ENCODE data around the gene VAPA.

Gene VAPA

DNA sequence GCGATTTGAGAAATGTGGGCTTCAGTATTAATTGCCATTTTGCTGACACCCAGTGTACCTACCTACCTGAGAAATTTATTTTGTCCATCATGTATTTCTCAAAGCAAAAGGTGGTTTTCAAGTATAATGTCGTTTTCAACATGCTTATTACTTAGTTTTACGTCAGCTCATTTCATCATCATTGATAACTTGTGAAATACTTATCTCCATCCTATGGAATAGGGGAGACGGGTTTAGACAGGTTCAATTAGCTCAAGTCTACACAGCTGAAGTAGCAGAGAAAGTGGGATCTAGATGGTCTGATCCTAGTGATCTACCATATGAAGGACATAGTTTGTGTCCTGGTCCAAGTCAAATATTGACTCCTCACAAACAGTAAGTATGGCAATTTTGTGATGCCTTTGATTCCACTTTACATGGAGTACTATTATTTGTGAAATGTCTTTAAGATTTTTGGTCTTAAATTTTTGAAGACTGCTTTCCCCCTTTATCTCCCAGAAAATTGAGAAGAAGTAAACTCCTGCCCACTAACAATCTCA, 45.1 kb downstream of the VAPA start:
- H3K27ac Mint-ChIP-seq: no peak overlapping the region
- no peak overlapping the region for H3K4me3 Mint-ChIP-seq
- peaks cover 17% of the 10 kb centered on the region for H3K4me1 Mint-ChIP-seq (ENCODE audit: low read depth)
- no peaks in the 10 kb centered on the region for H3K9me3 Mint-ChIP-seq (ENCODE audit: low read depth)
- H3K27me3 Mint-ChIP-seq: no peaks in the 10 kb centered on the region
- peaks cover 2% of the 10 kb centered on the region for H3K36me3 Mint-ChIP-seq

DNA sequence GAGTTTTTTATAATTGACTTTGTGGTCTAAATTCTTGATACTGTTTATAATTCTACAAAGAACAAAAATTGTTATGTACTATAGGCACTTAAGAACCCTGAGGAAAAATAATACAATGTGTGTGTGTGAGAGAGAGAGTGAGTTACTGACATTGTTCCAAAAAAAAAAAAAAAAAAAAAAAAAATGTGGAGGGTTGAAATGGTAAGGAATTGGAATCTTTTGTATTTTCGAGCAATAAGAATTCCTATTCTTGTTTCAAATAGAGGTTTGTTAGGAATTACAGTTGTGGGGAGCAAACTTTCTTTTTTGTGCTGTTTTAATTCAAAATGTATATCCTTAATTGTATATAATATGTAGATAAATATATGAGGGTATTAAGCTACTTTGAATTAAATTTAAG, 45.7 kb downstream of the VAPA start:
- Mint-ChIP-seq H3K4me3 (no peak overlapping the region), H3K27me3 (no peaks in the 10 kb centered on the region), H3K4me1 (ENCODE audit: low read depth) (peaks cover 17% of the 10 kb centered on the region), H3K36me3 (no peaks in the 10 kb centered on the region), H3K9me3 (ENCODE audit: low read depth) (no peaks in the 10 kb centered on the region), H3K27ac (no peak overlapping the region)

DNA sequence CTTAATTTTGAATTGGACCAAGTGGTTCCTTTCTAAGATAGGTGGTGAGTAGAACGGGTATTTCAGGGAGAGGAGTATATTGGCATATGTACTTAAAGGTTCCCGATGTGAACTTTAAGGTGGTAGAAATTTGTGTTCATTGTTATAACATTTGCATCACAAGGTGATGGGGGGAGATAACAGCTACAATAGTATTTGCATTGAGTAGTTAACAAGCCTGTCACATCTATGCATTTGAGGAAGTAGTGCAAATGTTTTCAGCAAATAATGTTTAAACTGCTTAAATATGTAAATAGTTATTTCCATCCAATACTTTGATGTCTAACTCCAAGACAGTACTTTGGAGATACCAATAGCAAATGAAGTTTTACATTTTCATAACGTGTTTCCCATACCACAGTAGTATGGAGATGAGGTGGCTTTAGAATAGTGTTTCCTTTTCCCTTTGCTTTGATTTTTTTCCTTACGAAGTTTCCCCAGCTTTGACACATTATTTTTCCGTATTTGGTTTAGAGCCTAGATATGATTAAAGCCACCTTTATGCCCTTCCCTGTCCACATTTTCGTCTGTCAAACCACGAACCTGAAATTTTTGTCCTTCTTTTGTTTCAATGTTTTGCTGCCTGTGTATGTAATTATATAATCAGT, 46.6 kb downstream of the VAPA start:
- Mint-ChIP-seq H3K27ac (peak overlapping the region; percentile 47), H3K27me3 (no peaks in the 10 kb centered on the region), H3K4me3 (no peak overlapping the region), H3K9me3 (ENCODE audit: low read depth) (no peaks in the 10 kb centered on the region), H3K36me3 (no peaks in the 10 kb centered on the region), H3K4me1 (ENCODE audit: low read depth) (peaks cover 17% of the 10 kb centered on the region)

DNA sequence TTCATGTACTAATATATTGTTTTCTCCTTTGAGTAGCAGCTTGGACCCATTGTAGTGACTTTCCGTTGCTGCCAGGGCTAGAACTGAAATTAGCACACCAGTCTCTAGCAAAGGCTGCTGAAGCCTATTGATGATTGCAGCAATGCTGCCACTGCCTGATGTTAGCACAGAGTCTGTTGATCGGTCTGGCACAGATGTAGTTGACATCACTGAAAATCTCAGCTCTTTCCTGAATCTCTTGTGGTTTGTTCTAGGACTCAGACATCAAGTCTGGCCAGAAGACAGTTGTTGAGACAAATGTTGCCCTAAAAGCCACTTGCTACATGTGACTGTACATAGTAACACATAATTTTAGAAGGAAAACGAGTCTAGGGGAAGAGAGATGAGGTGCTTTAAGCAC, 47.2 kb downstream of the VAPA start:
- Mint-ChIP-seq H3K27me3 (no peaks in the 10 kb centered on the region), H3K27ac (no peak overlapping the region), H3K9me3 (ENCODE audit: low read depth) (no peaks in the 10 kb centered on the region), H3K4me1 (ENCODE audit: low read depth) (peaks cover 23% of the 10 kb centered on the region), H3K4me3 (no peak overlapping the region), H3K36me3 (no peaks in the 10 kb centered on the region)

DNA sequence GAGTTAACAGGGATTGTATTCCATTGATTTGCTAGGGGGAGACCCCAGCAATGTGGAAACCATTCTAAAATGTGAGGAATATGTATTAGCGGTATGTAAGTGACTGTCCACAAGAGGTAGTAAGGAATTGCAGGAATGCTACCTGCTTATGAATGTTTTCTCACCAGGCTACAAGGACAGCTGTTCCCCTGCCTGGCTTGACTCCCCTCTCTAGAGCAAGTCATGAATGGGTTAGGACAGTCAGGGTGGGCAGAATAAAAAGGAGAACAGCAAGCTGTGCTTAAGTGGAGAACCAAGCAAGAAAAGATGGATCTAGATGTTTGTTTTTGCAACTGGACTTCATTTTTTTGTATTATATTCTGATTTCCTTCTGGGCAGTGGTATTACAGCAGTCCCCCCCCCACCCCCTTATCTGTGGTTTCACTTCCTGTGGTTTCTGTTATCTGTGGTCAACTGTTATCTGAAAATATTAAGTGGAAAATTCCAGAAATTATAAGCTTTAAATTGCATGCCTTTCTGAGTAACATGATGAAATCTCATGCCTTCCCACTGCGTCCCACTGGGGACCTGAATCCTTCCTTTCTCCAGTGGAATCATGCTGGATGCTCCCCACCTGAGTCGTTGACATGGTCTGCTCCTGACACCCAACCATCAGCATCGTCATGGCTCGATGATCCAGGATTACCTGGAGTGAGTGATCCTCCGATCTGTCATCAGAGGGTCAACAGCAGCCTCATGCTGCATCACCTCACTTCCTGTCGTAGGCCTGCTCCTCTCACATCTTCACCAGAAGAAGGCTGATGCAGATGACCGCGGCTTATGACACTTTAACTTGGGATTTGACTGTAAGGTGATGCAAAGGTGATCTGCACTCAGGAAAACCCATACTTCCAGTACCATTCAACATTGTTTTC, 52.2 kb downstream of the VAPA start:
- Mint-ChIP-seq H3K9me3 (ENCODE audit: low read depth) (no peaks in the 10 kb centered on the region), H3K36me3 (no peaks in the 10 kb centered on the region), H3K4me1 (ENCODE audit: low read depth) (peaks cover 35% of the 10 kb centered on the region)

DNA sequence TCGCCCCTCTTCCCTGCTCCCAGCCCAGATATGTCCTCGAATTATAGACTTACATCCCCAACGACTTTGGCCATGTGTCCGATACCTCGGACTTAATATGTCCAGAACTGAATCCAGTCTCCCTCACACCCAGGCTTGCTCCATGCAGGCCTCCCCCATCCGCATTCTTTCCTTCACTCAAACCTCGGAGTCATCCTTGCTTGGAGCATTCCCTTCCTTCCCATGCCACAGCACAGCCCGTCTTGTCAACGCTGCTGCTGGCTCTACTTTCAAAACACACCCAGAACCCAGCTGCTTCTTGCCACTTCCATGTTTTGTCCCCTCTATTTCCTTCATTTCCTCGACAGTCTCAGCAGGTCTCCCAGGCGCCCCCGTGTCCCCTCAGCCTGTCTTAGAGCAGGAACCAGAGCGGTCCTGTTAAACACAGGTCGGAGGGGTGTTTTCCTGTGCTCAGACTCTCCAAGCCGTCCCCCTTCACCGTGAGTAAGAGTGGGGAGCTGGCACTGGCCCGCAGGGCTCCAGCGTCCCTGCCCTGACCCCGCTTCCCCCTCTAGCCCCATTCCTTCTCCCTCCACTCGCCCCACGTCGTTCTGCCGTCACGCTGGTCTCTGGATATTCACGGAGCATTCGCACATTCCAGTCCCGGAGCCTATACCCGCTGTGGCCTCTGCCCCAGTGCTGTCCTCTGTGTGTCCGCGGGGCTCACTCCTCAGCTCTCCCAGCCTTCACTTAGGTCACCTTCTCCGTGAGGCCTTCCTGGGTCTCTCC, 54.4 kb downstream of the VAPA start:
- H3K27ac Mint-ChIP-seq: no peak overlapping the region
- peaks cover 31% of the 10 kb centered on the region for H3K4me1 Mint-ChIP-seq (ENCODE audit: low read depth)
- no peaks in the 10 kb centered on the region for H3K36me3 Mint-ChIP-seq
- H3K27me3 Mint-ChIP-seq: peaks cover 21% of the 10 kb centered on the region
- peak overlapping the region; percentile 36 for H3K4me3 Mint-ChIP-seq
- no peaks in the 10 kb centered on the region for H3K9me3 Mint-ChIP-seq (ENCODE audit: low read depth)

More for the DNA sequence above, 52.2 kb downstream of the VAPA start:
- no peak overlapping the region for H3K4me3 Mint-ChIP-seq
- no peak overlapping the region for H3K27ac Mint-ChIP-seq
- H3K27me3 Mint-ChIP-seq: peaks cover 20% of the 10 kb centered on the region

DNA sequence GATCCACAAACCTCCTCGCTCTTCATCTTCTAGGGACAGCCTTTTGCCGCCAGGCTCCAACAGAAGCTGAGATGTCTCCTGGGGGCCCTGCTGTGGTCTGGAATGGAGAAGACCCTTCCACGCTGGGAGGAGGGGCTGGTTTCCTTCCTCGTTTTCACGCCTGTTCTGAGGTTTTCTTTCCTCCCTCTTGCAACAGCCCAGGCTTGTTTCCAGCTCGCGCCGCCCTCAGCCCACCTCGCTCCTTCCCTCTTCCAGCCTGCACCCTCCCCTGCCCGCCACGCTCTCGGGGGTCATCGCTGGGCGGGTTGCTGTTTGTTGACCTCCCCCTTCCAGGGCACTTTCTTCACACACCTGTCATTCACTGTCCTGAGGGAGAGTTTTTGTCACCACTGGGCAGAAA, 55.4 kb downstream of the VAPA start:
- Mint-ChIP-seq H3K27ac (no peak overlapping the region), H3K4me1 (ENCODE audit: low read depth) (peaks cover 31% of the 10 kb centered on the region), H3K9me3 (ENCODE audit: low read depth) (no peaks in the 10 kb centered on the region)

DNA sequence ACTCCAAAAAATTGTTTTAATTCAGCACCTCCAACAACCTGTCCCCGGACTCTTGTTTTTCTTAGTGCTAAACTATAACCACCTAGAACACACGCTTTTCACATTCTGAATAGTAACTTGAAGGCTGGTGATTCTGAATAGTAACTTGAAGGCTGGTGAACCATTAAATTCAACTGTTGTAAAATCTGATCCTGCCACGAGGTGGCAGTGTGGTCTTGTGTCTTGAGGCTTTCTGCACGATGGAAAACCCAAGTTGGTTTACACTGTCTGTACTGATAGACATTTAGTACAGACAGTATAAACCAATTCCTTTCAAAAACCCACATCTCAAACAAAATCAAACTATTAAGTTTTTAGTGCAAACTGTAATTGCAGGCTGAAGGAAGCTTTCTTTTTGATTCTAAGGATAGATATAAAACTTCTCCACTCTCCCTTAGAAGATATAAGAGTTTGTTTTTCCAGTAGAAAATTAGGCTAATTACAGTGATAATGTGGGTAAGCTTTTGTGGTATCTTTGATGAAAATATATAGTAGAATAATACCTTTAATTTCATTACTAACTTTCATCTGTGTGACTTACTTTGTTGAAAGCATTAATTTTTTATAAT, 57.6 kb downstream of the VAPA start:
- H3K36me3 Mint-ChIP-seq: peaks cover 5% of the 10 kb centered on the region
- peaks cover 21% of the 10 kb centered on the region for H3K27me3 Mint-ChIP-seq
- peaks cover 22% of the 10 kb centered on the region for H3K4me1 Mint-ChIP-seq (ENCODE audit: low read depth)
- peaks cover 9% of the 10 kb centered on the region for H3K9me3 Mint-ChIP-seq (ENCODE audit: low read depth)
- no peak overlapping the region for H3K27ac Mint-ChIP-seq
- no peak overlapping the region for H3K4me3 Mint-ChIP-seq

More for the DNA sequence above, 55.4 kb downstream of the VAPA start:
- no peak overlapping the region for H3K4me3 Mint-ChIP-seq
- H3K36me3 Mint-ChIP-seq: no peaks in the 10 kb centered on the region
- H3K27me3 Mint-ChIP-seq: peaks cover 21% of the 10 kb centered on the region

DNA sequence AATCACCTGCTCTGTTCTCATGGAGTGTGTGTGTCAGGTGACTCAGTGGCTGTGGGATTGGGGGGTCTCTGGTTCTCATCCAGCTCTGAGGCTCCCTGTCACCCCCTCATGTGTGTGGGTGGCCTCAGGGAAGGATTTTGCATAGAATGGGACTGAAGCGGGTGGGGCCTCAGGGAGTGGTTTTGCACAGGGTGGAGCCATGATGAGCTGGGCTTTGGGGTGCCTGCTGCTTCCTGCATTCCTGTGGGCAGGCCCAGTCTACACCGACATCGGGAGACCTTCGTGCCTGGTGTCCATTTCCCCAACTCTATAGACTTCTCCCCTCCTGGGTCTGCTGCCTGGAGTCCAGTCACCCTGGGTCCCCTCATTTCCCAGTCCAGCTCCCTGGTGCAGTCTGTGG, 59.7 kb downstream of the VAPA start:
- Mint-ChIP-seq H3K36me3 (peaks cover 5% of the 10 kb centered on the region), H3K9me3 (ENCODE audit: low read depth) (peaks cover 10% of the 10 kb centered on the region), H3K27ac (no peak overlapping the region), H3K4me1 (ENCODE audit: low read depth) (peaks cover 10% of the 10 kb centered on the region), H3K27me3 (peaks cover 16% of the 10 kb centered on the region), H3K4me3 (no peak overlapping the region)

DNA sequence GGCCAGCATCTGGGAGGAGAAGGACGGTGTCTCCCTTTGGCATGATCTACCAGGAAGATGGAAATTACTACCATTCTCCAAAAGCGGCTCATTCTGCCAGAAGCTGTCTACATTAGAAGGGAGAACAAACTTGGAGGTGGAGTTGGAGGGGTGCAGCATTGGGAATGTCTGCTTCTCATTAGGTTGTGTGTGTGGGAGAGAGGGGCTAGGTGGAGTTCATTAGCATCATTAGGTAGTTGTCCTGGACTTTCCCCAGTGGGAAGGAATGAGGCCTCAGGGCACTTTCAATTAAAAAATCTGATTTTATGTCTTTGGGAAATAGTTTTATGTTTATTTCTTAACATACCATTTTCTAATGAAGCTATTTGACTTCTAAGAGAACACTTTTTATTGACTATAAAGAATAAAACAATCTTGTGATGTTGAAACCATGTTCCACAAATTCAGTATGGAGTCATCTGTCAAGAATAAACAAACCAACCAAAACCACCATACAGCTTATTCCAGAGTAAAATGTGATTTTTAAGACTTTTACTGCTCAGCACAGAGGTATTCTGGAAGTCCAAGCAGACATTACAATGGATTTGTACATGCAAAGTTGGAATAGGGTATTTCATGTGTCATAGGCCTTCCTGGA, 60.6 kb downstream of the VAPA start:
- Mint-ChIP-seq H3K9me3 (ENCODE audit: low read depth) (peaks cover 10% of the 10 kb centered on the region), H3K4me3 (no peak overlapping the region), H3K36me3 (peaks cover 7% of the 10 kb centered on the region), H3K4me1 (ENCODE audit: low read depth) (peaks cover 2% of the 10 kb centered on the region), H3K27me3 (peaks cover 11% of the 10 kb centered on the region), H3K27ac (no peak overlapping the region)

DNA sequence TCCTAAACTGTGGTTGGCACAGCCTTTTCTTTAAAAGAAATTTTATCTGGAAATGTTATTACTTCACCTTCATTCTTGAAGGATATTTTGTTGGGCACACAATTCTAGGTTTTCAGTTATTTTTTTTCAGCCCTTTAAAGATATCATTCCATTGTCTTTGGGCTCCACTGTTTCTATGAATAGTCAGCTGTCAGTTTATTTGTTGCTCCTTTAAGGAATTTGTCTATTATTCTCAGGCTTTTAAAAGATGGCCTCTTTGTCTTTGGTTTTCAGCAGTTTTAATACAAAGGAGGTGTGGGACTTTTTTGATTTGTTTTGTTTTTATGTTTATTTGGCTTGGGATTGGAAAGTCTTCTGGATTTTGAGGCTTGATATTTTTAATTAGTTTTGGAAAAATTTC, 61.8 kb downstream of the VAPA start:
- Mint-ChIP-seq H3K9me3 (ENCODE audit: low read depth) (peaks cover 10% of the 10 kb centered on the region), H3K27ac (no peak overlapping the region), H3K36me3 (peaks cover 9% of the 10 kb centered on the region), H3K4me3 (no peak overlapping the region), H3K27me3 (peaks cover 7% of the 10 kb centered on the region), H3K4me1 (ENCODE audit: low read depth) (no peaks in the 10 kb centered on the region)

DNA sequence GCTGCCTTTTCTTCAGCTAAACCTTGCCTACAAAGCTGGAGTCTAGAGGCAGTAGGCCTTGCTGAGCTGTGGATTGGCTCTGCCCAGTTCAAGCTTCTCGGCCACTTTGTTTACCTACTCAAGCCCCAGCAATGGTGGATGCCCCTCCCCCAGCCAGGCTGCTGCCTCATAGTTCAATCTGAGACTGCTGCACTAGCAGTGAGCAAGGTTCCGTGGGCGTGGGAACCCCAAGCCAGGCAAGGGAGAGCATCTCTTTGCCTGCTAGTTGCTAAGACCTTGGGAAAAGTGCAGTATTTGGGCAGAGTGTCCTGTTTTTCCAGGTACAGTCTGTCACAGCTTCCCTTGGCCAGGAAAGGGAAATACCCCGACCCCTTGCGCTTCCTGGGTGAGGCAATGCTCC, 68.9 kb downstream of the VAPA start:
- H3K27ac Mint-ChIP-seq: no peak overlapping the region
- peaks cover 4% of the 10 kb centered on the region for H3K27me3 Mint-ChIP-seq
- H3K36me3 Mint-ChIP-seq: peaks cover 4% of the 10 kb centered on the region
- no peaks in the 10 kb centered on the region for H3K9me3 Mint-ChIP-seq (ENCODE audit: low read depth)
- H3K4me3 Mint-ChIP-seq: no peak overlapping the region
- no peaks in the 10 kb centered on the region for H3K4me1 Mint-ChIP-seq (ENCODE audit: low read depth)

DNA sequence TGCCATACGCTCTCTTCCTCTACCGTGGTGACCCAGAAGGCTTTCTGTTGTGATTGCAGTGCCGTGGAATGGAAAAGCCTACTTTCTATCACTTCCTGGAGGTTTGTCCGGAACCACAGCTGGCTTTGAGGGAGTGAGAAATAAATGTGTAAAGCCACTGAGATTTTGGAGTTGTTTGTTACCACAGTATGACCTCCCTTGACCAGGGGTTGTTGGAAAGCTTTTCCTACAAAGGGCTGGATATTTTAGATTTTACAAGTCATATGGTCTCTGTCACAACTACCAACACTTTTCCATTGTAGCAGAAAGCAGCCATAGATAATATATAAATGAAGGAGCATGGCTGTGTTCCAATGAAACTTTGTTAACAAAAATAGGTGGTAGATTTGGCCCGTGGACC, 70.3 kb downstream of the VAPA start:
- no peaks in the 10 kb centered on the region for H3K4me1 Mint-ChIP-seq (ENCODE audit: low read depth)
- H3K9me3 Mint-ChIP-seq (ENCODE audit: low read depth): no peaks in the 10 kb centered on the region
- H3K27ac Mint-ChIP-seq: no peak overlapping the region
- H3K27me3 Mint-ChIP-seq: peaks cover 5% of the 10 kb centered on the region
- no peak overlapping the region for H3K4me3 Mint-ChIP-seq
- peaks cover 4% of the 10 kb centered on the region for H3K36me3 Mint-ChIP-seq

DNA sequence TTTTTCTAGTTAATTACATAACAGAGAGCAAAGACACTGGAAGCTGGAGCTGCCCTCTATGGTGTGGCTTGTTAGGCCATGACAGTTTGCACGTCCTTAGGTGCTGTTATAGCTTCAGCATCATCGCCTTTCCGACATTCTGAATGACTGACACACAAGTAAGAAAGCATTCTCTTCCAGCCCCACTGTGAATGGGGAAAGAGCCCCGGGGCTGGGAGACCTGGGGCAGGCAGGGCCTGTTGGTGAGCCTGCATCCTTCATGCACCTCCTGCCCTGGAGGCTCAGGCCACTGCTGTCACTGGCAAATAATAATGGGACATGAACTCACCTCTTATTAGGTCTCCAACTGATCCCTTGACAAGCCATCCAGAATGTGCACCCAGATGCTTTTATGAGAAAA, 71.8 kb downstream of the VAPA start:
- Mint-ChIP-seq H3K4me3 (no peak overlapping the region), H3K36me3 (no peaks in the 10 kb centered on the region), H3K9me3 (ENCODE audit: low read depth) (no peaks in the 10 kb centered on the region), H3K27ac (no peak overlapping the region), H3K27me3 (peaks cover 1% of the 10 kb centered on the region), H3K4me1 (ENCODE audit: low read depth) (no peaks in the 10 kb centered on the region)

Measured in activated naive CD8-positive, alpha-beta T cell (primary cell).